ENCODE results near the gene ETS1. TPM values are rescaled to one million over a fixed set of nuclear protein-coding genes. Genes with fewer than 3 reads are reported as not detected.

ETS1 gene
- total RNA-seq, 1 experiment from 2014 or later = 29.9 TPM

- no peak overlapping the region for H3K9ac ChIP-seq (ENCODE audit: extremely low read depth, insufficient read length, low read length)
- no peaks in the 10 kb centered on the region for H3K9me3 ChIP-seq (ENCODE audit: control insufficient read depth, low read depth, low read length)
- H3K4me2 ChIP-seq (ENCODE audit: insufficient read depth, insufficient read length, low read length) = no peak overlapping the region
- H2BK20ac ChIP-seq (ENCODE audit: low read depth, low read length, poor library complexity, severe bottlenecking) = no peak overlapping the region
- no peaks in the 10 kb centered on the region for H3K23me2 ChIP-seq (ENCODE audit: insufficient read length, low read depth, low read length, poor library complexity, severe bottlenecking)
- no peak overlapping the region; a peak in 1 of 7 replicates for H3K27ac Mint-ChIP-seq
- no peaks in the 10 kb centered on the region for H4K20me1 ChIP-seq (ENCODE audit: control insufficient read depth, insufficient read depth, insufficient read length)
- H3K36me3 Mint-ChIP-seq (ENCODE audit: insufficient read depth in 1 of 3, low read depth in 3 of 3) = no peaks in the 10 kb centered on the region
- H3K56ac ChIP-seq (ENCODE audit: insufficient read length, low read depth, low read length) = no peak overlapping the region
- peaks cover 2 to 5% of the 10 kb centered on the region in 2 experiments; a peak in 3 of 5 replicates for H3K9me3 Mint-ChIP-seq
- no peak overlapping the region for H3K27ac ChIP-seq (ENCODE audit: insufficient read length, low read depth, low read length)
- DNase-seq = no peak
- H3T11ph ChIP-seq (ENCODE audit: low read length) = no peak overlapping the region
- H2AK5ac ChIP-seq (ENCODE audit: insufficient read length, low read length) = no peak overlapping the region
- H3K4me1 ChIP-seq (ENCODE audit: insufficient read depth, low read length) = no peaks in the 10 kb centered on the region
- H3K27me3 ChIP-seq (ENCODE audit: insufficient read depth, low read length) = no peaks in the 10 kb centered on the region
- H3K4me1 Mint-ChIP-seq = peaks cover 13 to 20% of the 10 kb centered on the region in 2 experiments
- H3K23ac ChIP-seq (ENCODE audit: insufficient read length, low read depth, low read length) = no peak overlapping the region
- H3K4ac ChIP-seq (ENCODE audit: low read depth, low read length) = no peak overlapping the region
- H2BK12ac ChIP-seq (ENCODE audit: insufficient read length, low read depth, low read length) = no peak overlapping the region
- no peak overlapping the region for H4K8ac ChIP-seq (replicated peaks; ENCODE audit: insufficient read length, low read depth, low read length)
- H4K5ac ChIP-seq (ENCODE audit: insufficient read length, low read depth, low read length) = no peak overlapping the region
- TF ChIP-seq CTCF (conservative IDR thresholded peaks at IDR 0.05) = no peak
- no peak overlapping the region; the same call in 1 of the 2 replicates for H3K14ac ChIP-seq (ENCODE audit: insufficient read depth, low read length)
- H3K79me2 ChIP-seq (ENCODE audit: insufficient read depth, low read length) = no peaks in the 10 kb centered on the region
- WGBS (ENCODE audit: extremely low coverage, insufficient read length, low lambda C conversion rate) = no CpG with 5 or more reads among the region's 8 CpGs
- no peak overlapping the region for H4K91ac ChIP-seq (ENCODE audit: insufficient read length, low read depth, low read length)
- no peaks in the 10 kb centered on the region; the same call in 1 of the 2 replicates for H3K27me3 Mint-ChIP-seq (ENCODE audit: low read depth)
- H3K18ac ChIP-seq (ENCODE audit: insufficient read length, low read depth, low read length) = no peak overlapping the region
- H3K4me3 Mint-ChIP-seq = no peak overlapping the region
- H2BK15ac ChIP-seq (ENCODE audit: low read depth, low read length) = no peak overlapping the region
- H2AFZ ChIP-seq (ENCODE audit: low read length) = no peak overlapping the region
- H3K79me1 ChIP-seq (ENCODE audit: insufficient read depth, low read depth, low read length, poor library complexity, severe bottlenecking) = no peaks in the 10 kb centered on the region
- H2BK120ac ChIP-seq (ENCODE audit: low read depth, low read length, poor library complexity, severe bottlenecking) = no peak overlapping the region
- no peak overlapping the region for H2BK5ac ChIP-seq (ENCODE audit: insufficient read length, low read length)
Observed at GRCh38 chr11:128424271-128424711, 163.1 kb downstream of the ETS1 start.

Data from H9 (cell line).